Stimulated activated CD8-positive, alpha-beta memory T cell treated with anti-CD3 and anti-CD28 coated beads, Interleukin-7, amount 100 ng/mL, for 48 hours (primary cell): ENCODE results near the gene SPEM1.
"Not testable (repeated sequence)": the region's sequence is repeated elsewhere in the genome, so short reads cannot be mapped to it uniquely, and the experiment has no call there.

Experiments used
- DNase-seq, 2 donors: peaks; one replicate each; pipeline ENCODE4 v3.0.0-alpha.2; 2020; ENCODE audit warnings: low read depth in 1 of 2; ENCODE audit errors: extremely low read depth in 1 of 2

Gene SPEM1

DNA sequence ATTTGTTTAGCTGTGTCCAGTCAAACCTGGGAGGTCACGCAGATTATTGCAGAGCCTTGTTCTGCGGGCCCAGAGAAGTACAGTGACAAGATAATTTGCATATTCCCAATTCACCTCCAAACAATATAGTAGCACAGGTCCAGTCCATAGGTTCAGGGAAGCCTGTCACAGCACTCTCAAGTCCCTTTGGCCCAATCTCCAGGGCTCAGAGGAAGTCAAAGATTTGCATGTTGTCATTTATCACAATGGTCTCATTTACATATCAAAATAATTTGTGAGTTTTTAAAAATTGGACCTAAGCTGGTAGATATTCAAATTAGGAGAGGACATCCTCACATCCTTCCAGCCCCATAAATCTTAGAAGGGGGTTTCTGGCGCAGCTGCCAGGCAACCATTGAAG lies 47.4 kb downstream of the SPEM1 start:
- no peak for DNase-seq

GRCh38 chr17:7468290-7468689 lies 48.2 kb downstream of the SPEM1 start:
- no peak for DNase-seq

DNA sequence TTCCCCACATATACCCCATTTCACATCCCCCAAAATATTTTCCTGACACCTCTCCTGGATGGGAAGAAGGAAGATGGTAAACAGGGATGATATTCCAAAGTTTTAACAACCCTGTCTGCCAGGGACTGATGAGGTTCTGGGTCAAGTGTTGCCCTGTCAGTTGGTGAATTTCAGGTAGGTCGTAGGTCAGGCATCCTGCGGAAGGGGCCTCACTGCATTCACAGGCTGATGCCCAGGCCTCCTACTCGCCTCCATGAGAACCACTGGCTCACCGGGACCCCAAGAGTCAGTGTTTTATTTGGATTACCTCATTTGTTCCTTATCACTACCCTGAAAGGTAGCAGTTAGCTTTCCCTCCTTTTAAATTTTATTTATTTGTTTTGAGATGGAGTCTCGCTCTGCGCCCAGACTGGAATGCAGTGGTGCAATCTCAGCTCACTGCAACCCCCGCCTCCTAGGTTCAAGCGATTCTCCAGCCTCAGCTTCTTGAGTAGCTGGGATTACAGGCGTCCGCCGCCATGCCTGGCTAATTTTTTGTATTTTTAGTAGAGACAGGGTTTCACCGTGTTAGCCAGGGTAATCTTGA lies 48.8 kb downstream of the SPEM1 start:
- DNase-seq = no peak

- not testable (repeated sequence) for DNase-seq
Observed at GRCh38 chr17:7469843-7470242, 49.7 kb downstream of the SPEM1 start.

- DNase-seq = not testable (repeated sequence)
Observed at GRCh38 chr17:7470457-7470973, 50.4 kb downstream of the SPEM1 start.
